Measurements from ENCODE around the gene NEMP2.

The NEMP2 gene

GRCh38 chr2:190517468-190517867 is 17.1 kb downstream of the NEMP2 start:
- Histone ChIP-seq H3K27ac (replicated peaks) (no peak overlapping the region), H3K4me3 (replicated peaks; ENCODE audit: insufficient read depth, low read length) (no peak overlapping the region), H3K27me3 (ENCODE audit: insufficient read depth, poor library complexity, severe bottlenecking) (no peaks in the 10 kb centered on the region)
- no peak for DNase-seq (ENCODE audit: low read depth in 1 of 2, low spot score in 1 of 2)
- no peak for TF ChIP-seq REST (IDR thresholded peaks at IDR 0.05; ENCODE audit: insufficient replicate concordance, low read depth)
- no peak for TF ChIP-seq POLR2AphosphoS5 (IDR thresholded peaks at IDR 0.05; ENCODE audit: low read depth)
- TF ChIP-seq GABPA (IDR thresholded peaks at IDR 0.05; ENCODE audit: low read depth): no peak
- TF ChIP-seq SPI1 (IDR thresholded peaks at IDR 0.05; ENCODE audit: borderline replicate concordance, low read depth): no peak
- TF ChIP-seq CTCF (IDR thresholded peaks at IDR 0.05; ENCODE audit: insufficient read depth, low read length): no peak

DNA sequence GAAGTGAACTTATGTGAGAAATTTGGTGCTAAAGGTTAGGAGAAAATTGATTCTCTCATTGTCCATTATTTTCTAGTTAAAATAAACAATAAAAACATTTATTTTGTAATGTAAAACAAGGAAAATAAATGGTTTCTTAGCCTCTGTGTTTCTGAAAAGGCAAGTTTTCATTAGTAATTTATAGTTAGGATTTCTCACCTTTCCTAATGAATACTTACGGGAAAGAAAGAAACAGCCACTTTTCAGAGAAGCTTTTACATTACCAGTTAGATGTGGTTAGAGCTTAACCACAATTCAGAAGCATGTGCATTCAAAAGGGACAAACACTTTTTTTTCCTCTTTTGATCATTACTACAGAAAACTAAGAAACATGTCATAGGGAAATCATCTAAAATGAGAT is 18.8 kb downstream of the NEMP2 start:
- DNase-seq (ENCODE audit: low read depth in 1 of 2, low spot score in 1 of 2): no peak
- Histone ChIP-seq H3K4me3 (replicated peaks; ENCODE audit: insufficient read depth, low read length) (no peak overlapping the region), H3K27me3 (ENCODE audit: insufficient read depth, poor library complexity, severe bottlenecking) (no peaks in the 10 kb centered on the region), H3K27ac (replicated peaks) (peak overlapping the region; percentile 37)
- no peak for TF ChIP-seq CTCF (IDR thresholded peaks at IDR 0.05; ENCODE audit: insufficient read depth, low read length)
- TF ChIP-seq GABPA (IDR thresholded peaks at IDR 0.05; ENCODE audit: low read depth): no peak
- TF ChIP-seq SPI1 (IDR thresholded peaks at IDR 0.05; ENCODE audit: borderline replicate concordance, low read depth): no peak
- TF ChIP-seq POLR2AphosphoS5 (IDR thresholded peaks at IDR 0.05; ENCODE audit: low read depth): no peak
- no peak for TF ChIP-seq REST (IDR thresholded peaks at IDR 0.05; ENCODE audit: insufficient replicate concordance, low read depth)

DNA sequence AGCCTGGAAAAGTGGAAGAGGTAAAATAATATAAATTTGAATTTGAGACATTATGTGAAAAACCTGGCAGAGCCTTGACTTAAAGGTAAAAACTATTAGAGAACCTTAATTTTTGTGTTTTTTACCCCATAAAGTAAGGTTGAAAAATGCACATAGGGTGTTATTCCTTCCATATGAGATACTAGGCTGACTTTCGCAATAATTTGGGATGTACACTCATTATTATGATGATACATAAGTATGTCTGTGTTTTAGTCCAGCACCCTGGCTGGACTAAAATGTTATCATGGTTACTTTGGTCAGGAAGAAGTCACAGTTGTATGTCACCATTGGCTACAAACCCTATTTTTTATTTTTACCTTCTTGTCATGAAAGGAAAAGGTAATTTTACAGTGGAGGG is 19.8 kb downstream of the NEMP2 start:
- no peak overlapping the region for H3K4me3 ChIP-seq (replicated peaks; ENCODE audit: insufficient read depth, low read length)
- no peaks in the 10 kb centered on the region for H3K27me3 ChIP-seq (ENCODE audit: insufficient read depth, poor library complexity, severe bottlenecking)
- no peak overlapping the region for H3K27ac ChIP-seq (replicated peaks)
- TF ChIP-seq CTCF (IDR thresholded peaks at IDR 0.05; ENCODE audit: insufficient read depth, low read length) (no peak), POLR2AphosphoS5 (IDR thresholded peaks at IDR 0.05; ENCODE audit: low read depth) (no peak), GABPA (IDR thresholded peaks at IDR 0.05; ENCODE audit: low read depth) (no peak), REST (IDR thresholded peaks at IDR 0.05; ENCODE audit: insufficient replicate concordance, low read depth) (no peak), SPI1 (IDR thresholded peaks at IDR 0.05; ENCODE audit: borderline replicate concordance, low read depth) (no peak)
- DNase-seq (ENCODE audit: low read depth in 1 of 2, low spot score in 1 of 2): no peak

Measured in HL-60 (cell line).